NT2/D1 (cell line): ENCODE data around the gene ADGRL3.

Source experiments
- SUZ12 ChIP-seq: IDR thresholded peaks from 2 replicates; pipeline ENCODE4 v1.6.1; 2011; ENCODE audit not compliant: insufficient read length, insufficient read depth; ENCODE audit errors: extremely low read depth
- YY1 ChIP-seq: IDR thresholded peaks from 2 replicates; pipeline ENCODE4 v1.6.1; 2011; ENCODE audit not compliant: insufficient read length, insufficient read depth
- ZNF274 ChIP-seq: IDR thresholded peaks from 2 replicates; pipeline ENCODE4 v1.6.1; 2011; ENCODE audit warnings: mild to moderate bottlenecking, low read depth, low read length

DNA sequence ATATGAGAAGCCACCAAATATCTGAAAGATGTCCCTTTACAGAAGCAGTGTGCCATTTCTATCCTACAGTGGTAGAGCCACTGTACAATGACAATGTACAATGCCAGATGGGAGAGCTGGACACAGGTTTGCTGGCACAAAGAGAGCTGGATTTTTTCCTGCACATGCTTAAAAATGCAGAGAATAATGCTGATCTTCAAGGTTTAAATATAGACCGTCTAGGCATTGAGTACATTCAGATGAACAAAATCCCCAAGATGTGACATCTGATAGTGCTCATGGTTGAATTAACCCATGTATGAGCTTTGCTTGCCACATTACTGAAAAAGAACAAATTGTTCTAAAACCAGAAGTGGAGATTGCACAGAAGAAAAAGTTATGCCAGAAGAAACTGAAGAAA, 11.7 kb downstream of the ADGRL3 start:
- TF ChIP-seq SUZ12 (no peak), YY1 (no peak), ZNF274 (no peak)
